ENCODE results near the gene FOXP4. TPM values are rescaled to one million over a fixed set of nuclear protein-coding genes. Genes with fewer than 3 reads are reported as not detected.

Gene FOXP4
- total RNA-seq, 2 experiments from 2014 or later: 6.3 to 26.3 TPM

DNA sequence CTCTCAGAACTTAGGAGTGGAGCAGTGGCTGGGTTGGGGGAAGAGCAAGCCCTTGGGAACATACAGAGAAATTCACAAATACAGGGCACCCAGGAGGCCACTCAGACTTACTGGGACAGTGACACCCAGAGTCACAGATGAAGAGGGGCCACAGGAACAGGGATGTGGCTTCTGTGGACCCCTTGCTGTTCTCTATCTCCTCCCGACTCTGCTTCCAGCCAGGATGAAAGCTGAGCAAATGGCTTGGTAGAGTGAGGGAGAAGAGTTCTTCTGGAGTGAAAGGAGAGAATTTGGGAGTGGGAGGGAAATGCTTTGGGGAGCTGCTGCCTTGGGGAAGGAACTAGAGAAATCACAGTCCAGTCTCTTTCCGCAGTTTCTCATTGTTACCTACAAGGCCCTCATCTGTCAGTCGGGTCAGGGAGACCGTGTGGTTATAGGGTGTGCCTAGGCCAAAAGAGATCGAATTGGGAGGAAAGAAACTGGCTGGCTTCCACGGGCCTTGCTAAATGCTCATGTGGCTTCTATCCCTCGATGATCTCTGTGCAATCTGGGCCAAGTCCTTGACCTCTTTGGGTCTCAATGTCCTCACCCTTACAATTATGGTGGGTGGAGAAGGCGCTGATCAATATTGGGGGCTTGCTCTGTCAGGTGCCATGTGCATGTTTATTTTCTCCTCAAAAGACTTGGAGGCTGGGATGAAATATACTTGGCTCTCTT is 17.0 kb downstream of the FOXP4 start:
- Histone ChIP-seq H4K20me1 (ENCODE audit: insufficient read depth, low read length) (no peaks in the 10 kb centered on the region), H3K27ac (ENCODE audit: low read depth, low read length, poor library complexity, severe bottlenecking) (no peak overlapping the region), H3K4me1 (ENCODE audit: insufficient read depth, low read length, poor library complexity, severe bottlenecking) (peaks cover 28% of the 10 kb centered on the region), H2AFZ (ENCODE audit: low read length) (no peak overlapping the region), H3K4me2 (ENCODE audit: low read length) (no peak overlapping the region), H3K36me3 (ENCODE audit: insufficient read depth, low read length) (peaks cover 26% of the 10 kb centered on the region), H3K79me2 (ENCODE audit: insufficient read depth, low read depth, low read length) (no peaks in the 10 kb centered on the region), H3K9me3 (ENCODE audit: low read length) (no peaks in the 10 kb centered on the region), H3K4me3 (ENCODE audit: low read depth, low read length, poor library complexity, severe bottlenecking) (no peak overlapping the region), H3K9me2 (ENCODE audit: insufficient read depth, low read length) (no peaks in the 10 kb centered on the region)
- POLR2A ChIA-PET: no interaction called here
- no peak for TF ChIP-seq EZH2phosphoT487 (IDR thresholded peaks at IDR 0.05; ENCODE audit: borderline replicate concordance, low read depth, low read length)
- no peak for DNase-seq (ENCODE audit: low spot score)
- BruUV-seq (replicated peaks): no TSS peak
- intact Hi-C loops (cut with micrococcal nuclease; ENCODE audit: unreplicated experiment): no loop called here
- CTCF ChIA-PET (ENCODE audit: unreplicated experiment): no interaction called here

DNA sequence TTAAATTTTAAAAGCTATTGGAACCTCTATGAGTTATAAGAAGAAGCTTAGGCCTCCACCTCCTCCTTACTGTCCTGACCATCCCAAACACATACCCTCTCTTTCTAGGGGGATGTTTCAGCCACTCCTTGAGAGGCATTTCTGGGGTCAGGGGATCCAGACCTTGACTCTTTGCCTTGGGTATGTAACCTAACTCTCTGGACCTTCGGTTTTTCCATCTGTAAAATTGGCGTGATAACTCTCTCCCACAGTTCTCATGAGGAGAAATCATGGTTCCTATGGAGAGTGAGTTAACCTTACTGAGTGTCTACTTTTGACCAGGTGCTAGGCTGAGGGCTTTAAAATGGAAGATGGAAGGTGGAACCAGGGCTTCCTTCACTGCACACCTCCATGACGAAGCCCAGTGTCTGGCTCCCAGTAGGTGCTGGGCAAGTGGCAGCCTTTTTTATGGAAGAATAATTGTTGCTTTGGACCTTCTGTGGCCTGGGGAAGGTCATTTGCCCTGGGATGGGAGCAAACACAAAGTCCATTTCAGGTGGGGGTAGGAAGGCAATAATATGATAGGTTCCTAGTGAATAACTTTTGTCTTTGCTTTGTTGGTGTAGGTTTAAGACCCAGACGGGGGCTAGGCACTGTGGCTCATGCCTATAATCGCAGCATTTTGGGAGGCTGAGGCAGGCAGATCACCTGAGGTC is 18.4 kb downstream of the FOXP4 start:
- BruUV-seq (replicated peaks): no TSS peak
- Histone ChIP-seq H3K9me3 (ENCODE audit: low read length) (no peaks in the 10 kb centered on the region), H2AFZ (ENCODE audit: low read length) (no peak overlapping the region), H4K20me1 (ENCODE audit: insufficient read depth, low read length) (no peaks in the 10 kb centered on the region), H3K4me1 (ENCODE audit: insufficient read depth, low read length, poor library complexity, severe bottlenecking) (peaks cover 28% of the 10 kb centered on the region), H3K4me3 (ENCODE audit: low read depth, low read length, poor library complexity, severe bottlenecking) (no peak overlapping the region), H3K36me3 (ENCODE audit: insufficient read depth, low read length) (peaks cover 32% of the 10 kb centered on the region), H3K27ac (ENCODE audit: low read depth, low read length, poor library complexity, severe bottlenecking) (no peak overlapping the region), H3K9me2 (ENCODE audit: insufficient read depth, low read length) (no peaks in the 10 kb centered on the region), H3K4me2 (ENCODE audit: low read length) (no peak overlapping the region), H3K79me2 (ENCODE audit: insufficient read depth, low read depth, low read length) (no peaks in the 10 kb centered on the region)
- TF ChIP-seq EZH2phosphoT487 (IDR thresholded peaks at IDR 0.05; ENCODE audit: borderline replicate concordance, low read depth, low read length): no peak
- TF ChIP-seq, protein P1, sequence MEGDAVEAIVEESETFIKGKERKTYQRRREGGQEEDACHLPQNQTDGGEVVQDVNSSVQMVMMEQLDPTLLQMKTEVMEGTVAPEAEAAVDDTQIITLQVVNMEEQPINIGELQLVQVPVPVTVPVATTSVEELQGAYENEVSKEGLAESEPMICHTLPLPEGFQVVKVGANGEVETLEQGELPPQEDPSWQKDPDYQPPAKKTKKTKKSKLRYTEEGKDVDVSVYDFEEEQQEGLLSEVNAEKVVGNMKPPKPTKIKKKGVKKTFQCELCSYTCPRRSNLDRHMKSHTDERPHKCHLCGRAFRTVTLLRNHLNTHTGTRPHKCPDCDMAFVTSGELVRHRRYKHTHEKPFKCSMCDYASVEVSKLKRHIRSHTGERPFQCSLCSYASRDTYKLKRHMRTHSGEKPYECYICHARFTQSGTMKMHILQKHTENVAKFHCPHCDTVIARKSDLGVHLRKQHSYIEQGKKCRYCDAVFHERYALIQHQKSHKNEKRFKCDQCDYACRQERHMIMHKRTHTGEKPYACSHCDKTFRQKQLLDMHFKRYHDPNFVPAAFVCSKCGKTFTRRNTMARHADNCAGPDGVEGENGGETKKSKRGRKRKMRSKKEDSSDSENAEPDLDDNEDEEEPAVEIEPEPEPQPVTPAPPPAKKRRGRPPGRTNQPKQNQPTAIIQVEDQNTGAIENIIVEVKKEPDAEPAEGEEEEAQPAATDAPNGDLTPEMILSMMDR (conservative IDR thresholded peaks at IDR 0.05; ENCODE audit: low read length): no peak
- ChIA-PET CTCF (ENCODE audit: unreplicated experiment) (no interaction called here), POLR2A (no interaction called here)
- DNase-seq (ENCODE audit: low spot score): no peak
- intact Hi-C loops (cut with micrococcal nuclease; ENCODE audit: unreplicated experiment): no loop called here

DNA sequence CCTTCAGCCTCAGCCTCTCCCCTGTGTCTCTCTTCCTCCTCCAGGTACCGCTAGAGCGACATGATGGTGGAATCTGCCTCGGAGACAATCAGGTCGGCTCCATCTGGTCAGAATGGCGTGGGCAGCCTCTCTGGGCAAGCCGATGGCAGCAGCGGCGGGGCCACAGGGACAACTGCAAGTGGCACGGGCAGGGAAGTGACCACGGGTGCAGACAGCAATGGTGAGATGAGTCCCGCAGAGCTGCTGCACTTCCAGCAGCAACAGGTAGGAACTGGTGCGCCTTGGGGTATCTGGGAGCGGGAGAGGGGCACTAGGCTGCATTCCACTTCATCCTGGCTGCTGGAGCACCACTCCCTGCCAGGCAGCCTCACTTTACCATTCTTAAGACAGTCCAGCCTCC is 19.5 kb downstream of the FOXP4 start:
- Histone ChIP-seq H3K27ac (ENCODE audit: low read depth, low read length, poor library complexity, severe bottlenecking) (no peak overlapping the region), H3K36me3 (ENCODE audit: insufficient read depth, low read length) (peaks cover 32% of the 10 kb centered on the region), H3K79me2 (ENCODE audit: insufficient read depth, low read depth, low read length) (no peaks in the 10 kb centered on the region), H3K4me1 (ENCODE audit: insufficient read depth, low read length, poor library complexity, severe bottlenecking) (peaks cover 23% of the 10 kb centered on the region), H4K20me1 (ENCODE audit: insufficient read depth, low read length) (no peaks in the 10 kb centered on the region), H3K9me2 (ENCODE audit: insufficient read depth, low read length) (no peaks in the 10 kb centered on the region), H3K9me3 (ENCODE audit: low read length) (no peaks in the 10 kb centered on the region), H3K4me3 (ENCODE audit: low read depth, low read length, poor library complexity, severe bottlenecking) (no peak overlapping the region), H3K4me2 (ENCODE audit: low read length) (no peak overlapping the region), H2AFZ (ENCODE audit: low read length) (no peak overlapping the region)
- ChIA-PET POLR2A (no interaction called here), CTCF (ENCODE audit: unreplicated experiment) (no interaction called here)
- intact Hi-C loops (cut with micrococcal nuclease; ENCODE audit: unreplicated experiment): no loop called here
- no peak for DNase-seq (ENCODE audit: low spot score)
- no TSS peak for BruUV-seq (replicated peaks)
- TF ChIP-seq, protein P1 (conservative IDR thresholded peaks at IDR 0.05; ENCODE audit: low read length): no peak
- no peak for TF ChIP-seq EZH2phosphoT487 (IDR thresholded peaks at IDR 0.05; ENCODE audit: borderline replicate concordance, low read depth, low read length)

Measured in OCI-LY7 (cell line).